Measurements from ENCODE around the gene TRAPPC3. TPM values are rescaled to one million over a fixed set of nuclear protein-coding genes. Genes with fewer than 3 reads are reported as not detected.

Gene TRAPPC3
- total and polyA plus RNA-seq, 9 of the 15 experiments (the other 6 are each of a cell fraction or from before 2014, with no cell fraction given): 20.6 to 141 (median 112) TPM

GRCh38 chr1:36134505-36135329 is 14.6 kb downstream of the TRAPPC3 start (continued):
- no peak; the same call in 1 of the 2 replicates for TF ChIP-seq JUND (IDR thresholded peaks at IDR 0.05; ENCODE audit: borderline replicate concordance, low read depth, low read length)
- TF ChIP-seq JUND (tag; IDR thresholded peaks at IDR 0.05; ENCODE audit: borderline replicate concordance, low read depth, low read length): 0 out of 3 replicates have a peak, but pooled peaks have one; percentile 37
- TF ChIP-seq ASH1L (IDR thresholded peaks at IDR 0.05; ENCODE audit: borderline replicate concordance, low read depth, partially characterized antibody): peak; percentile 22
- no peak for TF ChIP-seq ZNF354B (CRISPR knock-in tag; IDR thresholded peaks at IDR 0.05)
- 0 out of 2 replicates have a peak, but pooled peaks have one; percentile 41 for TF ChIP-seq KLF16 (IDR thresholded peaks at IDR 0.05)
- TF ChIP-seq SMC3 (conservative IDR thresholded peaks at IDR 0.05; ENCODE audit: insufficient read depth, low read depth, low read length): peak; percentile 94
- TF ChIP-seq SNIP1 (IDR thresholded peaks at IDR 0.05; ENCODE audit: low read depth): no peak
- peak; percentile 92 for TF ChIP-seq REST (IDR thresholded peaks at IDR 0.05; ENCODE audit: borderline replicate concordance)
- TF ChIP-seq REST (CRISPR knock-in tag; IDR thresholded peaks at IDR 0.05; ENCODE audit: low read depth): no peak
- TF ChIP-seq YBX1 (IDR thresholded peaks at IDR 0.05): no peak
- peak; percentile 45; the same call in 1 of the 2 replicates for TF ChIP-seq JUN (IDR thresholded peaks at IDR 0.05; ENCODE audit: borderline replicate concordance, low read depth, low read length)
- no peak for TF ChIP-seq JUN (CRISPR knock-in tag; IDR thresholded peaks at IDR 0.05; ENCODE audit: borderline replicate concordance)
- TF ChIP-seq ATF3 (IDR thresholded peaks at IDR 0.05): peak; percentile 76; the same call in 1 of the 2 replicates
- no peak for TF ChIP-seq ATF3 (CRISPR knock-in tag; conservative IDR thresholded peaks at IDR 0.05)
- peak in 1 of 2 experiments; percentile 89; a peak in 2 of 4 replicates for TF ChIP-seq TEAD1 (CRISPR knock-in tag; IDR thresholded peaks at IDR 0.05)
- TF ChIP-seq ZNF41 (CRISPR knock-in tag; conservative IDR thresholded peaks at IDR 0.05): 0 out of 2 replicates have a peak, but pooled peaks have one; percentile 11
- 0 out of 4 replicates have a peak, but pooled peaks of 1 of the 2 experiments have one; percentile 11 for TF ChIP-seq NRF1 (conservative IDR thresholded peaks at IDR 0.05 in 1 of 2, IDR thresholded peaks at IDR 0.05 in 1 of 2)
- TF ChIP-seq DPF2 (IDR thresholded peaks at IDR 0.05): peak; percentile 66; the same call in 1 of the 2 replicates
- no peak for TF ChIP-seq ESRRA (IDR thresholded peaks at IDR 0.05; ENCODE audit: borderline replicate concordance, low read depth)

Data from K562 (cell line).